NCI-H146 treated with DMSO at 0.1 percent for 48 hours (cell line): ENCODE results near the gene IL1B.

Source experiments
- DNase-seq: peaks from one replicate; lab custom pipeline; 2025; ENCODE audit not compliant: unreplicated experiment; lab: John Stamatoyannopoulos, UW

Gene IL1B

GRCh38 chr2:112829961-112830681 is 6.5 kb downstream of the IL1B start:
- no peak for DNase-seq

- no peak for DNase-seq
Measured at GRCh38 chr2:112829101-112829960, 7.2 kb downstream of the IL1B start.

GRCh38 chr2:112828251-112828691 is 8.3 kb downstream of the IL1B start:
- DNase-seq = no peak

GRCh38 chr2:112827604-112828185 is 8.9 kb downstream of the IL1B start:
- no peak for DNase-seq

- DNase-seq = no peak
Measured at GRCh38 chr2:112827009-112827408, 9.6 kb downstream of the IL1B start.

GRCh38 chr2:112825706-112826105 is 10.9 kb downstream of the IL1B start:
- no peak for DNase-seq

GRCh38 chr2:112824694-112825085 is 11.9 kb downstream of the IL1B start:
- DNase-seq = no peak

GRCh38 chr2:112821682-112822081 is 14.9 kb downstream of the IL1B start:
- no peak for DNase-seq

- no peak for DNase-seq
Measured at GRCh38 chr2:112821142-112821541, 15.4 kb downstream of the IL1B start.

GRCh38 chr2:112820343-112820742 is 16.2 kb downstream of the IL1B start:
- DNase-seq = no peak

- no peak for DNase-seq
Measured at GRCh38 chr2:112819081-112819480, 17.5 kb downstream of the IL1B start.

GRCh38 chr2:112818094-112818902 is 18.3 kb downstream of the IL1B start:
- no peak for DNase-seq

GRCh38 chr2:112817082-112817689 is 19.4 kb downstream of the IL1B start:
- DNase-seq = no peak

- no peak for DNase-seq
Measured at GRCh38 chr2:112814278-112814677, 22.3 kb downstream of the IL1B start.

- no peak for DNase-seq
Measured at GRCh38 chr2:112813280-112813966, 23.2 kb downstream of the IL1B start.

- no peak for DNase-seq
Measured at GRCh38 chr2:112812318-112813267, 24.0 kb downstream of the IL1B start.

- DNase-seq = no peak
Measured at GRCh38 chr2:112811841-112812306, 24.7 kb downstream of the IL1B start.

GRCh38 chr2:112811276-112811831 is 25.2 kb downstream of the IL1B start:
- DNase-seq = no peak
